ENCODE measurements around the gene PLPPR4. TPM values are rescaled to one million over a fixed set of nuclear protein-coding genes. Genes with fewer than 3 reads are reported as not detected.

The PLPPR4 gene
- total RNA-seq, 4 donors from 2014 or later, result 0.75 to 2.3 (median 1.2) TPM

DNA sequence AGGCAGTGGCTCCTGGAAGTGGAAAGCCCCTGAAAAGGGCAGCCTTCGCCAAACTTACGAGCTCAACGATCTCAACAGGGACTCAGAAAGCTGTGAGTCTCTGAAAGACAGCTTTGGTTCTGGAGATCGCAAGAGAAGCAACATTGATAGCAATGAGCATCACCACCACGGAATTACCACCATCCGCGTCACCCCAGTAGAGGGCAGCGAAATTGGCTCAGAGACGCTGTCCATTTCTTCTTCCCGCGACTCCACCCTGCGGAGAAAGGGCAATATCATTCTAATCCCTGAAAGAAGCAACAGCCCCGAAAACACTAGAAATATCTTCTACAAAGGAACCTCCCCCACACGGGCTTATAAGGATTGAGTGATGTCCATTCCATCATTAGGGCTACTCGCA lies 42.4 kb downstream of the PLPPR4 start:
- TF ChIP-seq, protein P1, sequence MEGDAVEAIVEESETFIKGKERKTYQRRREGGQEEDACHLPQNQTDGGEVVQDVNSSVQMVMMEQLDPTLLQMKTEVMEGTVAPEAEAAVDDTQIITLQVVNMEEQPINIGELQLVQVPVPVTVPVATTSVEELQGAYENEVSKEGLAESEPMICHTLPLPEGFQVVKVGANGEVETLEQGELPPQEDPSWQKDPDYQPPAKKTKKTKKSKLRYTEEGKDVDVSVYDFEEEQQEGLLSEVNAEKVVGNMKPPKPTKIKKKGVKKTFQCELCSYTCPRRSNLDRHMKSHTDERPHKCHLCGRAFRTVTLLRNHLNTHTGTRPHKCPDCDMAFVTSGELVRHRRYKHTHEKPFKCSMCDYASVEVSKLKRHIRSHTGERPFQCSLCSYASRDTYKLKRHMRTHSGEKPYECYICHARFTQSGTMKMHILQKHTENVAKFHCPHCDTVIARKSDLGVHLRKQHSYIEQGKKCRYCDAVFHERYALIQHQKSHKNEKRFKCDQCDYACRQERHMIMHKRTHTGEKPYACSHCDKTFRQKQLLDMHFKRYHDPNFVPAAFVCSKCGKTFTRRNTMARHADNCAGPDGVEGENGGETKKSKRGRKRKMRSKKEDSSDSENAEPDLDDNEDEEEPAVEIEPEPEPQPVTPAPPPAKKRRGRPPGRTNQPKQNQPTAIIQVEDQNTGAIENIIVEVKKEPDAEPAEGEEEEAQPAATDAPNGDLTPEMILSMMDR (IDR thresholded peaks at IDR 0.05; ENCODE audit: low read depth), result no peak

DNA sequence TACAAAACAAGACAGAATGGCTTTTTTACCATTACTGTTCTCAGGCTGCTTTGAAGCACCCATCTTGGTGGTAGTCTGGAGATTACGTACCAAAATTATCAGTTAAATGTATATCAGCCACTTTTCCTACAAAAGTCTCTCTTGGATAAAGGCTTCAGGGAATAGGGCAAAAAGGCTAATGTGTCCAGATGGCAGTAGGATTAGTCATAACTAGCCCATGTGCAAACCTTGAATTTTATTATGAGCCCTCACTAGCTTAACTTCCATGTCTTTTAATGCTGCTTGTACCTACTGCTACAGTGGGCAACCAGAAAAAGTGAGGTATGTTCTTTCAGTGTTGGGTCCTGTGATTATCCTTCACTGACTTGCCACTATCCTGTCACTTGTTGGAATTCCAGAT lies 51.0 kb downstream of the PLPPR4 start:
- TF ChIP-seq, protein P1 (IDR thresholded peaks at IDR 0.05; ENCODE audit: low read depth), result no peak

DNA sequence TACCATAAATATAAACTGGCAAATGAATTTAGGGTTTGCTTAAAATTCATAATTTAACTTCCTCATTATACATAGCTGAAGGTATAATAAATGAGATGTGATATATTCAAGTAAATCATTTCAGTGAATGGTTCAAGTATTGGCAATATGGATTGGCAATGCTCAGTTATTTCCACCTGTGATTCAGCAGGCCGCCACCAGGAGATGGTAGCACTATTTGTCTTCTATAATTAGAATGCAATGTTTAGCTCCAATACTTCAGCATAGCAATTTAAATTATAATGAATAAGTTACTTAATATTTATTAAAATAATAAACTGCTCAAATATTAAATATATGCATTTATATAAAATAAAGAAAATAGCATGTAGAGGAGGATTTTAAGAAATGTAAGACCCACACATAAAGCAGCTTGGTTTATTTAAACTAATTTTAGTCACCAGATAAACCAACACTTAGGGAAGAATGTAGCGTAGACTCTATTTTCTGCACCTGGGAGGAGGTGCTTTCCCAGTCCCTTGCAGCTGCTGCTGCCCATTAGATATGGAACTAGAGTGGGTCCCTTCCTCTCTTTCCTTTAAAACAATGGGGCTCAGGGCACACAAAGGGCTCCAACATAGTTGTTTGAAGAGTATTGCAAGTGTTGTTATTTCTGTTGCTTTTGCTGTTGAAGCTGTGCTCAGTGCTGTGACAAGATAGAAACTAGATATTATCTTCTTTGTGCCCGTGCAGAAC lies 62.1 kb downstream of the PLPPR4 start:
- TF ChIP-seq, protein P1 (IDR thresholded peaks at IDR 0.05; ENCODE audit: low read depth), result no peak

DNA sequence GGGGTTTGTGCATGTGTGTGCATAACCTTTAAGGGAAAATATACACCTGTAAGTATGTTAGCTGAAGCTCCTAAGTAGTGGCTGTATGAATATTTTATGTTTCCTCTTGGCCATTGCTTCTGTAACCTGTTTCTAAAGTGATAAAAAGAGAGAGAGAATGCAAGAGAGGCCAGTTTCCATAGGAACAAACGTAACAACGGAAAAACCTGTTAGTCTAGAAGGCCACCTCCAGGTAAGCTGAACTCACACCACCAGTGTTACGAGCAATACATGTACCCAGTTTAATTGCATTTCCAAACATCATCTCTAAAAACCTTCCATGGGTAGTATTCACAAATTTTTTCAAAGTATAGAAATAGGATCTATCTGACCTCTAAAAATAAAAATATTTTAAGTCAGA lies 63.1 kb downstream of the PLPPR4 start:
- TF ChIP-seq, protein P1 (IDR thresholded peaks at IDR 0.05; ENCODE audit: low read depth), result no peak

DNA sequence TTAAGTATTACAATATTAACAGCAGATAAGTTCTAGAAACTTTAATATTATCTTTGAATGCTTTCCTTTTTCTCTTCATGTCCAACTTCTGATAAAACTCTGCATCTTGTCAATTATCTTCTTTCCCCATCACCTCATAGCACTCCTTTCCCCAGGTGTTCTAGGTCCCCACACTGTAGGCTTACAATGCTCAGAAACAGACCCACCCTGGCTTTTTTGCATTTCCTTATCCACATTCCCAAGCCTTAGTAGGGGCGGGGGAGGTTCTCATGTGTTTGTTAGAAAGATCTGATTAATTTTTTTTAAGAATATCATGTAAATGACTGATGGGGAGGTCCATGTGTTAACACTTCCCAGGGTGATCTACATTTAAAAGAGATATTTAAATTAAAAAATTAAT lies 63.9 kb downstream of the PLPPR4 start:
- TF ChIP-seq, protein P1 (IDR thresholded peaks at IDR 0.05; ENCODE audit: low read depth), result no peak

DNA sequence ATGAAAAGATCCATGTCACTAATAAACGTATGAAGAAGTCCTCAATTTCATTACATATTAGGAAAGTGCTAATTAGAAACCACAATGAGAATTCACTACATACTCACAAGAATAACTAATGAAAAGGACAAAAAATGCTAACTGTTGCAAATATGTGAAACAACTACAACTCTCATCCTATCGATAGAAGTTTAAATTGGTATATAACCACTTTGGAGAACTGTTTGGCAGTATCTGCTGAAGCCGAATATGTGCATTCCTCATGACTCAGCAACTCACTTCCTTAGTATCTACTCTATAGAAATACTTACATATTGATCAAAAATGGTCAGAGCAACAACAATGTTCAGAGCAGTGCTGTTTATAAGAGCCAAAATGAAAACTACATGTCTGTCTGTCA lies 66.8 kb downstream of the PLPPR4 start:
- TF ChIP-seq, protein P1 (IDR thresholded peaks at IDR 0.05; ENCODE audit: low read depth), result no peak

DNA sequence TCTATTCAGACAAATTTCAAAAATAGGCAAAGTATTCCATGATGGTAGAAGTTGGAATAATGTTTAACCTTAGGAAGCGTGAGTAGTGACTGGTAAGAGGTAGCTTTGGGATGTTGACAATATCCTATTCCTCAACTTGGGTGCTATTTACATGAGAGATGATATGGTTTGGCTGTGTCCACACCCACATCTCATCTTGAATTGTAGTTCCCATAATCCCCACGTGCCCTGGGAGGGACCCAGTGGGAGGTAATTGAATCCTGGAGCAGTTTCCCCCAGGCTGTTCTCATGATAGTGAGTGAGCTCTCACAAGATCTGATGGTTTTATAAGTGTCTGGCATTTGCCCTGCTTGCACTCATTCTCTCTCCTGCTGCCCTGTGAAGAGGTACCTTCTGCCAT lies 67.3 kb downstream of the PLPPR4 start:
- TF ChIP-seq, protein P1 (IDR thresholded peaks at IDR 0.05; ENCODE audit: low read depth), result no peak

Data from subcutaneous adipose tissue (tissue), 4 donors.